HG03139 (cell line): ENCODE data around the gene ATP5F1C.

ENCODE experiments used
- ATAC-seq: cut with Tn5 transposase; IDR thresholded peaks from one replicate; pipeline ENCODE4 v1.9.1; 2021; ENCODE audit not compliant: unreplicated experiment

The ATP5F1C gene

DNA sequence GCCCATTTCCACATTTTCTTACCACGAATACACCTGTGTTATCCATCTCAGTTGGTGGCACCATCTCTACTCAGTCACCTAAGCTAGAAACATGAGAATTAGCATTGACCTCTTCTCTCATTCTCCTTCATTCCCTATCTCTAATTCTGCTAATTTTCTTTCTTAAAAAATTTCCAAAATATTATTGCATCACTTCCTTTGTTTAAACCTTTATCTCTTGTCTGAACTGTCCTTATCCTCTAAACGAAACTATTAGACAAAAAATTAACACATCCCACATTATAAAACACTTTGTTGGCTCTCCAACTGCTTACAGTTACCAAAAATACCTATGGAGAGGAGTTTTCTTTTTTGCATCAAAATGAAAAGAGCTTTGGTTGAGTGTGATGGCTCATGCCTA is 48.6 kb downstream of the ATP5F1C start:
- ATAC-seq: no peak

DNA sequence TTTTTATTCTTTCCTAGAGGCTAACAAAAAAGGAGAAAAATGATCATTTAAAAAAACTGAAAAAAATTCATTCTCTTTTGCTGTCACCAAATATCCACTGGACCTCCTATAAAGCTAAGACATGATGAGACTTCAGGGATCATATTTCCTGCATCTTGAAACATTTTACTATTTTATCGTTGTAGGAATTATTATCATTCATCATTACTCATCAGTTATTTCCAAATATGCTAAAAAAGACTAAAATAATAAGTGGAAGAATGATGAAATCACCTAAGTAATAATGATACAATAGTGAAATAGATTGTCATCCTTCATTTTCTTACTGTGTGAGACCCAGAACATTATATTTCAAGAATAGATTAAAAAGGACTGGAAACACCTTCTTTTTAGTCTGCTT is 58.6 kb downstream of the ATP5F1C start:
- ATAC-seq: no peak

- no peak for ATAC-seq
Measured at GRCh38 chr10:7853226-7853842, 65.4 kb downstream of the ATP5F1C start.

- no peak for ATAC-seq
Measured at GRCh38 chr10:7853890-7854289, 65.9 kb downstream of the ATP5F1C start.

DNA sequence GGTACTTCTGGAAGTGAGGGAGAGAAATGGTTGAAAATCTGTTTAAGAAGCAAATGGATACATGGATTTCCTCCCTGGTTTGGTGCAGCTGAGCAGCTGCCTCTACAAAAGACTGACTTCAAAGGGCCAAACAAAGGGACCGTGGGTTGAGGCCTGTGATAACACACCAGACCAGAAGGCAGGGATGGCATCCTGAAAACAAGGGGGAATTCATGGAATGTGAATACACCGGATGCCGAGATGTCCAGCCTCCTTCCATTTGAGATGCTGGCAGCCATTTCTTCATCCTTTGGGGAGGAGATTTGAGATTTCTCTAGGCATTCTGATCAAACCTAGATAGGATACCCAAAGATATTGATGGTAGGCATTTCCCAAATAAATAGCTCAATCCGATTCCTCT is 67.2 kb downstream of the ATP5F1C start:
- no peak for ATAC-seq

- no peak for ATAC-seq
Measured at GRCh38 chr10:7856678-7857077, 68.7 kb downstream of the ATP5F1C start.

DNA sequence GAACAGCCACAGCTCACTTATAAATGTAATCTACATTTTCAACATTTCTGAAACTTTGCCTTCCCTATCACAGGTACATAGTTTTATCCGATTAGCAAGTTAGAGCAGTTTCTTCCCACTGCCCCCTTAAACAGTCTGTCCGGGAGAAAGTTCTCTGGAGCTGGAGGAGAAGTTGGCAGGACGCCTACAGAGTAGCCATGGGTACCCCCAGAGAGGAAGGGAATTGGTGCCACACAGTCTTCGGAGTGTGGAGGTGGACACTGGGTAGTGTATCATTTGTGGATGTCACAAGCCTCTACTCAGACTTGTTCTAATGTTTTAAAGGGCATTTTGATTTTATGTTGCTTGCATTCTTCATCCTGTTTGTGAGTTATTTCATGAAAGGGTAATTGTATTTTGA is 69.3 kb downstream of the ATP5F1C start:
- no peak for ATAC-seq
